Measurements from ENCODE around the gene FASTKD3.
A peak's percentile ranks its signal among the peaks of the same experiment; 100 is the strongest.
"Not testable (repeated sequence)": the region's sequence is repeated elsewhere in the genome, so short reads cannot be mapped to it uniquely, and the experiment has no call there.

The FASTKD3 gene

GRCh38 chr5:7868773-7869473 lies at the start of gene FASTKD3, which contains the start of gene MTRR:
Gene FASTKD3, minus strand, starts transcription at chr5:7869031. Its CDS starts 948 bp downstream, at chr5:7868083.
Gene MTRR, plus strand, starts transcription at chr5:7869148. Its CDS starts 1,647 bp downstream, at chr5:7870795.
- no peaks in the 10 kb centered on the region for H3K36me3 ChIP-seq (ENCODE audit: control insufficient read depth, insufficient read depth, low read length)
- no peak for TF ChIP-seq CTCF (IDR thresholded peaks at IDR 0.05; ENCODE audit: insufficient read depth, low read length, poor library complexity, severe bottlenecking)
- H3K27me3 ChIP-seq (replicated peaks; ENCODE audit: control insufficient read depth, insufficient read depth, low read length): no peaks in the 10 kb centered on the region
- peak; percentile 93 for DNase-seq (ENCODE audit: extremely low read depth, insufficient read length)
- H3K4me3 ChIP-seq (replicated peaks; ENCODE audit: low read depth, low read length): peak within 1 kb of the TSS; percentile 92

GRCh38 chr5:7917130-7918123 lies 48.6 kb upstream of the FASTKD3 start:
- H3K4me3 ChIP-seq (replicated peaks; ENCODE audit: low read depth, low read length): no peak overlapping the region
- H3K36me3 ChIP-seq (ENCODE audit: control insufficient read depth, insufficient read depth, low read length): no peaks in the 10 kb centered on the region
- TF ChIP-seq CTCF (IDR thresholded peaks at IDR 0.05; ENCODE audit: insufficient read depth, low read length, poor library complexity, severe bottlenecking): no peak
- DNase-seq (ENCODE audit: extremely low read depth, insufficient read length): no peak
- H3K27me3 ChIP-seq (replicated peaks; ENCODE audit: control insufficient read depth, insufficient read depth, low read length): no peaks in the 10 kb centered on the region

GRCh38 chr5:7916171-7916804 lies 47.5 kb upstream of the FASTKD3 start:
- no peak for DNase-seq (ENCODE audit: extremely low read depth, insufficient read length)
- Histone ChIP-seq H3K27me3 (replicated peaks; ENCODE audit: control insufficient read depth, insufficient read depth, low read length) (no peaks in the 10 kb centered on the region), H3K36me3 (ENCODE audit: control insufficient read depth, insufficient read depth, low read length) (no peaks in the 10 kb centered on the region), H3K4me3 (replicated peaks; ENCODE audit: low read depth, low read length) (no peak overlapping the region)
- TF ChIP-seq CTCF (IDR thresholded peaks at IDR 0.05; ENCODE audit: insufficient read depth, low read length, poor library complexity, severe bottlenecking): no peak

- not testable (repeated sequence) for H3K27me3 ChIP-seq (replicated peaks; ENCODE audit: control insufficient read depth, insufficient read depth, low read length); H3K36me3 ChIP-seq (ENCODE audit: control insufficient read depth, insufficient read depth, low read length); DNase-seq (ENCODE audit: extremely low read depth, insufficient read length); H3K4me3 ChIP-seq (replicated peaks; ENCODE audit: low read depth, low read length)
These were observed 42.6 kb upstream of the FASTKD3 start for GRCh38 chr5:7911429-7911771.

- Histone ChIP-seq H3K4me3 (replicated peaks; ENCODE audit: low read depth, low read length) (no peak overlapping the region), H3K27me3 (replicated peaks; ENCODE audit: control insufficient read depth, insufficient read depth, low read length) (no peaks in the 10 kb centered on the region), H3K36me3 (ENCODE audit: control insufficient read depth, insufficient read depth, low read length) (no peaks in the 10 kb centered on the region)
- no peak for TF ChIP-seq CTCF (IDR thresholded peaks at IDR 0.05; ENCODE audit: insufficient read depth, low read length, poor library complexity, severe bottlenecking)
- no peak for DNase-seq (ENCODE audit: extremely low read depth, insufficient read length)
These were observed 42.1 kb upstream of the FASTKD3 start for GRCh38 chr5:7910738-7911428.
